HL-60 (cell line): ENCODE measurements around the gene RAB6D.
"Not testable (repeated sequence)": the region's sequence is repeated elsewhere in the genome, so short reads cannot be mapped to it uniquely, and the experiment has no call there.

Source experiments
- DNase-seq, 2 experiments: peaks; one replicate each; pipeline ENCODE4 v3.0.0-alpha.2; 2010 to 2020; ENCODE audit warnings: low read depth in 1 of 2, low spot score in 1 of 2
- H3K27ac ChIP-seq: fragments of 250-450 bp; sonication (Bioruptor Pico); replicated peaks from 2 replicates; pipeline ENCODE4 v1.5.1; 2020; ENCODE audit warnings: mild to moderate bottlenecking, moderate library complexity
- H3K27me3 ChIP-seq: fragments of 250-450 bp; sonication (Bioruptor Pico); 2 replicates; pipeline ENCODE4 v1.5.1; 2021; ENCODE audit warnings: mild to moderate bottlenecking, moderate library complexity; ENCODE audit not compliant: insufficient read depth, poor library complexity, severe bottlenecking
- H3K4me3 ChIP-seq: replicated peaks from 2 replicates; pipeline ENCODE4 v1.5.1; 2011; ENCODE audit warnings: mild to moderate bottlenecking, control low read depth, low read length; ENCODE audit not compliant: insufficient read depth
- CTCF ChIP-seq: IDR thresholded peaks from one replicate; pipeline ENCODE4 v1.5.1; 2011; ENCODE audit warnings: low read length, control low read depth, inconsistent platforms; ENCODE audit not compliant: insufficient read depth
- GABPA ChIP-seq: IDR thresholded peaks from 2 replicates; pipeline ENCODE4 v1.6.1; 2012; ENCODE audit warnings: low read depth
- POLR2AphosphoS5 ChIP-seq: IDR thresholded peaks from 2 replicates; pipeline ENCODE4 v1.6.1; 2012; ENCODE audit warnings: low read depth
- REST ChIP-seq: IDR thresholded peaks from 2 replicates; pipeline ENCODE4 v1.6.1; 2012; ENCODE audit warnings: low read depth; ENCODE audit not compliant: insufficient replicate concordance
- SPI1 ChIP-seq: IDR thresholded peaks from 2 replicates; pipeline ENCODE4 v1.6.1; 2012; ENCODE audit warnings: low read depth, mild to moderate bottlenecking, borderline replicate concordance

Gene RAB6D

GRCh38 chr2:131349021-131349420 is 14.9 kb downstream of the RAB6D start:
- TF ChIP-seq SPI1, result no peak
- no peak for TF ChIP-seq REST
- no peak for TF ChIP-seq CTCF
- TF ChIP-seq POLR2AphosphoS5, result no peak
- no peak for TF ChIP-seq GABPA
- H3K27me3 ChIP-seq, result no peaks in the 10 kb centered on the region
- H3K4me3 ChIP-seq, result no peak overlapping the region
- no peak overlapping the region for H3K27ac ChIP-seq
- peak in 1 of 2 experiments; percentile 24 for DNase-seq

GRCh38 chr2:131347035-131347434 is 16.9 kb downstream of the RAB6D start:
- not testable (repeated sequence) for H3K4me3 ChIP-seq, H3K27me3 ChIP-seq, DNase-seq, H3K27ac ChIP-seq

- H3K27ac ChIP-seq, H3K4me3 ChIP-seq, DNase-seq, H3K27me3 ChIP-seq: not testable (repeated sequence)
These were observed 24.7 kb downstream of the RAB6D start for GRCh38 chr2:131339307-131339706.

GRCh38 chr2:131335319-131335718 is 28.6 kb downstream of the RAB6D start:
- not testable (repeated sequence) for H3K27me3 ChIP-seq, H3K4me3 ChIP-seq, H3K27ac ChIP-seq, DNase-seq

- H3K27me3 ChIP-seq, H3K4me3 ChIP-seq, DNase-seq, H3K27ac ChIP-seq: not testable (repeated sequence)
These were observed 31.3 kb downstream of the RAB6D start for GRCh38 chr2:131332709-131333108.

GRCh38 chr2:131331000-131331399 is 33.0 kb downstream of the RAB6D start:
- H3K27me3 ChIP-seq, H3K27ac ChIP-seq, DNase-seq, H3K4me3 ChIP-seq: not testable (repeated sequence)

GRCh38 chr2:131322209-131322608 is 41.8 kb downstream of the RAB6D start:
- no peak overlapping the region for H3K4me3 ChIP-seq
- TF ChIP-seq CTCF, result no peak
- TF ChIP-seq GABPA, result no peak
- no peak for TF ChIP-seq REST
- TF ChIP-seq SPI1, result no peak
- no peak for TF ChIP-seq POLR2AphosphoS5
- H3K27me3 ChIP-seq, result peaks cover 2% of the 10 kb centered on the region
- DNase-seq, result no peak
- no peak overlapping the region for H3K27ac ChIP-seq

- not testable (repeated sequence) for H3K27me3 ChIP-seq, DNase-seq, H3K27ac ChIP-seq, H3K4me3 ChIP-seq
These were observed 42.6 kb downstream of the RAB6D start for GRCh38 chr2:131321344-131321743.

- not testable (repeated sequence) for H3K27ac ChIP-seq, H3K4me3 ChIP-seq, DNase-seq, H3K27me3 ChIP-seq
These were observed 53.0 kb downstream of the RAB6D start for GRCh38 chr2:131311001-131311400.
